Measurements from ENCODE around the gene RBPJ. TPM values are rescaled to one million over a fixed set of nuclear protein-coding genes. Genes with fewer than 3 reads are reported as not detected.
A peak's percentile ranks its signal among the peaks of the same experiment; 100 is the strongest.

Gene RBPJ
- total RNA-seq, 1 experiment from 2014 or later = 53.8 TPM

GRCh38 chr4:26457412-26457811, 136.6 kb downstream of the RBPJ start:
- no peaks in the 10 kb centered on the region for H3K36me3 ChIP-seq (ENCODE audit: low read depth)
- no peak for DNase-seq
- BruUV-seq (replicated peaks) = no TSS peak
- intact Hi-C loops (cut with micrococcal nuclease; ENCODE audit: unreplicated experiment) = no loop called here
- H3F3A ChIP-seq (ENCODE audit: insufficient read depth, low read depth) = no peaks in the 10 kb centered on the region
- ChIA-PET POLR2A (ENCODE audit: unreplicated experiment) (no interaction called here), CTCF (interaction anchor here (0.6 kb wide), 1 partner anchor 128 kb away, joined by 4 read pairs; no protein-coding TSS in a partner anchor)
- no peaks in the 10 kb centered on the region for H3K9me2 ChIP-seq (ENCODE audit: insufficient read depth)
- no peaks in the 10 kb centered on the region for H3K79me2 ChIP-seq (ENCODE audit: low read depth)
- H3K4me2 ChIP-seq = no peak overlapping the region
- H3K27me3 ChIP-seq (ENCODE audit: insufficient read depth, low read depth) = no peaks in the 10 kb centered on the region
- no peaks in the 10 kb centered on the region for H3K4me1 ChIP-seq (replicated peaks; ENCODE audit: insufficient read depth)
- no peak overlapping the region for H3K27ac ChIP-seq
- no peaks in the 10 kb centered on the region for H3K9me3 ChIP-seq (ENCODE audit: insufficient read depth, low read depth)
- H3K4me3 ChIP-seq = no peak overlapping the region
- TF ChIP-seq, protein P1, sequence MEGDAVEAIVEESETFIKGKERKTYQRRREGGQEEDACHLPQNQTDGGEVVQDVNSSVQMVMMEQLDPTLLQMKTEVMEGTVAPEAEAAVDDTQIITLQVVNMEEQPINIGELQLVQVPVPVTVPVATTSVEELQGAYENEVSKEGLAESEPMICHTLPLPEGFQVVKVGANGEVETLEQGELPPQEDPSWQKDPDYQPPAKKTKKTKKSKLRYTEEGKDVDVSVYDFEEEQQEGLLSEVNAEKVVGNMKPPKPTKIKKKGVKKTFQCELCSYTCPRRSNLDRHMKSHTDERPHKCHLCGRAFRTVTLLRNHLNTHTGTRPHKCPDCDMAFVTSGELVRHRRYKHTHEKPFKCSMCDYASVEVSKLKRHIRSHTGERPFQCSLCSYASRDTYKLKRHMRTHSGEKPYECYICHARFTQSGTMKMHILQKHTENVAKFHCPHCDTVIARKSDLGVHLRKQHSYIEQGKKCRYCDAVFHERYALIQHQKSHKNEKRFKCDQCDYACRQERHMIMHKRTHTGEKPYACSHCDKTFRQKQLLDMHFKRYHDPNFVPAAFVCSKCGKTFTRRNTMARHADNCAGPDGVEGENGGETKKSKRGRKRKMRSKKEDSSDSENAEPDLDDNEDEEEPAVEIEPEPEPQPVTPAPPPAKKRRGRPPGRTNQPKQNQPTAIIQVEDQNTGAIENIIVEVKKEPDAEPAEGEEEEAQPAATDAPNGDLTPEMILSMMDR (conservative IDR thresholded peaks at IDR 0.05) = no peak
- TF ChIP-seq EZH2 (IDR thresholded peaks at IDR 0.05; ENCODE audit: low read depth) = no peak
- no peak overlapping the region for H2AFZ ChIP-seq
- H4K20me1 ChIP-seq (ENCODE audit: insufficient read depth) = no peaks in the 10 kb centered on the region

GRCh38 chr4:26458157-26458561, 137.3 kb downstream of the RBPJ start:
- no peaks in the 10 kb centered on the region for H3K9me2 ChIP-seq (ENCODE audit: insufficient read depth)
- no peaks in the 10 kb centered on the region for H3K9me3 ChIP-seq (ENCODE audit: insufficient read depth, low read depth)
- no peak overlapping the region for H3K4me2 ChIP-seq
- H3K27ac ChIP-seq = no peak overlapping the region
- H3K79me2 ChIP-seq (ENCODE audit: low read depth) = no peaks in the 10 kb centered on the region
- no peaks in the 10 kb centered on the region for H3F3A ChIP-seq (ENCODE audit: insufficient read depth, low read depth)
- H2AFZ ChIP-seq = no peak overlapping the region
- DNase-seq = no peak
- no peaks in the 10 kb centered on the region for H3K4me1 ChIP-seq (replicated peaks; ENCODE audit: insufficient read depth)
- POLR2A ChIA-PET (ENCODE audit: unreplicated experiment) = no interaction called here
- no peak overlapping the region for H3K4me3 ChIP-seq
- H4K20me1 ChIP-seq (ENCODE audit: insufficient read depth) = no peaks in the 10 kb centered on the region
- no peaks in the 10 kb centered on the region for H3K27me3 ChIP-seq (ENCODE audit: insufficient read depth, low read depth)
- H3K36me3 ChIP-seq (ENCODE audit: low read depth) = no peaks in the 10 kb centered on the region
- CTCF ChIA-PET = interaction anchor here (0.6 to 0.7 kb wide), 5 partner anchors 126 to 453 kb away, joined by 3 to 7 read pairs (median 4); no protein-coding TSS in a partner anchor
- intact Hi-C loops (cut with micrococcal nuclease; ENCODE audit: unreplicated experiment) = no loop called here
- TF ChIP-seq EZH2 (IDR thresholded peaks at IDR 0.05; ENCODE audit: low read depth) = no peak
- TF ChIP-seq, protein P1 (conservative IDR thresholded peaks at IDR 0.05) = no peak
- BruUV-seq (replicated peaks) = no TSS peak

DNA sequence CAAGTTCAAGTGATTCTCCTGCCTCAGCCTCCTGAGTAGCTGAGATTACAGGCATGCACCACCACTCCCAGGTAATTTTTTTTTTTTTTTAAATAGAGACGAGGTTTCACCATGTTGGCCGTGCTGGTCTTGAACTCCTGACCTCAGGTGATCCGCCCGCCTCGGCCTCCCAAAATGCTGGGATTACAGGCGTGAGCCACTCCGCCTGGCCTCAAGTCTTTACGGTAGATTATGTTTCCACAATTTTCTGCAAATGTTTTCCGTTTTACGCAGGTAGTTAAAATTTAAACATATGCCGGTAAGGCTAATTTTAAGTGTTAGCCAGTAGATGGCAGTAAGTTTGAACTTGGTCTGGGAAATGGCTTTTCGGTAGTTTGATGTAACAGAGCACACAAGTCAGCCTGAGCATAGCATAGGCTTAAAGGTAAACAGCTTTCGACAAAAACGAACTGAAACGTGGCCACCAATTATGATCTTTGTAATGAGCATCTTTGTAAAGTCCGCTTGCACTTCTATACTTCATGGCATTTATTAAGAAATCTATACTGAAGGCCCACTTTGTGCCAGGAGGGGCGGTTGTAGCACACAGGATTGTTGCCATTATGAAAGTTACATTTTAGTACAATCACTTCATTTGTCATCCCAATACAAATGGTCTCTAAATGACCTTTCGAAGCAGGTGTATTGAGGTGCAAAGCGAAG, 138.4 kb downstream of the RBPJ start:
- H4K20me1 ChIP-seq (ENCODE audit: insufficient read depth) = no peaks in the 10 kb centered on the region
- H3K4me3 ChIP-seq = peak overlapping the region; percentile 32; the same call in 1 of the 2 replicates
- no peaks in the 10 kb centered on the region for H3K4me1 ChIP-seq (replicated peaks; ENCODE audit: insufficient read depth)
- CTCF ChIA-PET = interaction anchor here (0.6 to 0.7 kb wide), 3 partner anchors 12 to 454 kb away, joined by 3 to 9 read pairs (median 3); no protein-coding TSS in a partner anchor
- POLR2A ChIA-PET (ENCODE audit: unreplicated experiment) = interaction anchor here (0.6 kb wide), 1 partner anchor 234 kb away, joined by 8 read pairs; no protein-coding TSS in a partner anchor
- H3K4me2 ChIP-seq = peak overlapping the region; percentile 71
- H3K36me3 ChIP-seq (ENCODE audit: low read depth) = no peaks in the 10 kb centered on the region
- H3K9me2 ChIP-seq (ENCODE audit: insufficient read depth) = no peaks in the 10 kb centered on the region
- H3K9me3 ChIP-seq (ENCODE audit: insufficient read depth, low read depth) = no peaks in the 10 kb centered on the region
- no TSS peak for BruUV-seq (replicated peaks)
- no peaks in the 10 kb centered on the region for H3F3A ChIP-seq (ENCODE audit: insufficient read depth, low read depth)
- no peak overlapping the region for H3K27ac ChIP-seq
- no peaks in the 10 kb centered on the region for H3K27me3 ChIP-seq (ENCODE audit: insufficient read depth, low read depth)
- H3K79me2 ChIP-seq (ENCODE audit: low read depth) = no peaks in the 10 kb centered on the region
- H2AFZ ChIP-seq = 0 out of 2 replicates have a peak overlapping the region, but pooled peaks have one; percentile 70
- TF ChIP-seq EZH2 (IDR thresholded peaks at IDR 0.05; ENCODE audit: low read depth) = no peak
- TF ChIP-seq, protein P1 (conservative IDR thresholded peaks at IDR 0.05) = peak; percentile 68
- intact Hi-C loops (cut with micrococcal nuclease; ENCODE audit: unreplicated experiment) = loop anchor here (1.0 kb wide), 1 partner anchor 261 kb away; no protein-coding TSS in a partner anchor
- peak; percentile 10 to 35 for DNase-seq
